ENCODE results near the gene NRF1.
"Not testable (repeated sequence)": the region's sequence is repeated elsewhere in the genome, so short reads cannot be mapped to it uniquely, and the experiment has no call there.

The NRF1 gene

GRCh38 chr7:129649128-129649690, 37.7 kb downstream of the NRF1 start:
- DNase-seq, result no peak

DNA sequence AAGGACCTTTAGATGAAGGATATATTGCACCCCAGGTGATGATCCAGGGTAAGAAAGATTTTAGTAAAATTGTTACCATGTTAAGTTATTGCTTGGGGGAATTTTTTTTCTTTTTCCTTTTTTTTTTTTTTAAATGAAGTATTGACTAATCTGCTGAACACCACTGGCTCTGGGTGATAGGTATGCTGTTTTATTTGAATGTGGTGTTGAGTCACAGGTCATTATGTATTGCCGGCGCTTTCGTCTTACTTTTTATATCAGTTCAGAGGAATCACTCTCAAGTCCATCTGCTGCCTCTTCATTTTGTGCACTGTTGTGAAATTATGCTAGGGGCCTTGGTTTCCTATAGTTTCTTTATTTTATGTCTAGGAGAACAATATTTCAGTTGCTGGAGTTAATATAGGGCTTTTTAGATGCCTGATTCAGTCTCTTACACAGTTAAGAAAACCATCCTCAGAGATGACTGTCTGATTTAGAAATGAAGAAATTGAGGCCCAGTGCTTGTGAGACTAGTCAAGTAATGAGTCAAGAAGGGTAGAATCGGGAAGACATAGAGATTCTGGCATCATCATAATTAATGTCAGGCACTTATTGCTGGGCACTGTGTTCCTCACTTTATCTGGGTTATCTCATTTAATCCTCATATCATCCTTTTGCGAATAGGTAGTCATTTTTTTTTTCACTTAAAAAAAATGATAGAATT, 38.7 kb downstream of the NRF1 start:
- no peak for DNase-seq

DNA sequence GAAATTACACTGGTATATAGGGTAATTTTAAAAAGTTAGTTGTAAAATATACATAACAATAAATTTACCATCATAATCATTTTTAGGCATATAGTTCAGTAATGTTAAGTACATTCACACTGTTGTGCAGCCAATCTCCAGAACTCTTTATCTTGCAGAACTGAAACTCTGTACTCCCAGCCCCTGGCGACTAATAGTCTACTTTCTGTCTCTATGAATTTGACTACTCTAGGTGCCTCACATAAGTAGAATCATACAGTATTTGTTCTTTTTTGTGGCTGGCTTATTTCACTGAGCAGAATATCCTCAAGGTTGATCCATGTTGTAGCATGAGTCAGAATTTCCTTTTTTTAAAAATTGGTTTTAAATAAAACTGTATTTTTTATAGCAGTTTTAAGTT, 41.4 kb downstream of the NRF1 start:
- no peak for DNase-seq

GRCh38 chr7:129655811-129656210, 44.3 kb downstream of the NRF1 start:
- DNase-seq, result no peak

GRCh38 chr7:129657363-129657762, 45.8 kb downstream of the NRF1 start:
- DNase-seq, result no peak

DNA sequence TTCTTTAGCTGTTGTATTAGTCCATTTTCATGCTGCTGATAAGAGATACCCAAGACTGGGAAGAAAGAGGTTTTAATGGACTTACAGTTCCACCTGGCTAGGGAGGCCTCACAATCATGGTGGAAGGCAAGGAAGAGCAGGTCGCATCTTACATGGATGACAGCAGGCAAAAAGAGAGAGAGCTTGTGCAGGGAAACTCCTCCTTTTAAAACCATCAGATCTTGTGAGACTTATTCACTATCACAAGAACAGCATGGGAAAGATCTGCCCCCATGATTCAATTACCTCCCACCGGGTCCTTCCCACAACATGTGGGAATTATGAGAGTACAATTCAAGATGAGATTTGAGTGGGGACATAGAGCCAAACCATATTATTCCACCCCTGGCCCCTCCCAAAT, 48.4 kb downstream of the NRF1 start:
- not testable (repeated sequence) for DNase-seq

DNA sequence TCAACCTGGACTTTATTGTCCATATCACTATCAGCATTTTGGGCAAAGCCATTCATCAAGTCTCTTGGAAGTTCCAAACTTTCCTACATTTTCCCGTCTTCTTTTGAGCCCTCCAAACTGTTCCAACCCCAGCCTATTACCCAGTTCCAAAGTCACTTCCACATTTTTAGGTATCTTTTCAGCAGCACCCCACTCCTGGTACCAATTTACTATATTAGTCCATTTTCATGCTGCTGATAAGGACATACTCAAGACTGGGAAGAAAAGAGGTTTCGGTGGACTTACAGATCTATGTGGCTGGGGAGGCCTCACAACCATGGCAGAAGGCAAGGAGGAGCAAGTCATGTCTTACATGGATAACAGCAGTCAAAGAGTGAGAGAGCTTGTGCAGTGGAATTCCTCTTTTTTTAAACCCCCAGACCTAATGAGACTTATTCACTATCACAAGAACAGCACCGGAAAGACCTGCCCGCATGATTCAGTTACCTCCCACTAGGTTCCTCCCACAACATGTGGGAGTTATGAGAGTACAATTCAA, 50.2 kb downstream of the NRF1 start:
- no peak for DNase-seq

DNA sequence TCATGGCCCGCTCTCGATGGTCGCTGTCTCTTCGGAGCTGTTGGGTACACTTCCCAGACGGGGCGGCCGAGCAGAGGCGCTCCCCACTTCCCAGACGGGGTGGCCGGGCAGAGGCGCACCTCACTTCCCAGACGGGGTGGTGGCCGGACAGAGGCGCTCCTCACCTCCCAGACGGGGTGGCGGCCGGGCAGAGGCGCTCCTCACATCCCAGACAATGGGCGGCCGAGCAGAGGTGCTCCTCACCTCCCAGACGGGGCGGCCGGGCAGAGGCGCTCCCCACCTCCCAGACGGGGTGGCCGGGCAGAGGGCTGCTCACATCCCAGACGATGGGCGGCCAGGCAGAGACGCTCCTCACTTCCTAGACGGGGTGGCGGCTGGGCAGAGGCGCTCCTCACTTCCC, 51.7 kb downstream of the NRF1 start:
- DNase-seq, result not testable (repeated sequence)

- no peak for DNase-seq
These were observed 52.8 kb downstream of the NRF1 start for GRCh38 chr7:129664029-129665012.

- no peak for DNase-seq
These were observed 53.5 kb downstream of the NRF1 start for GRCh38 chr7:129665013-129665401.

DNA sequence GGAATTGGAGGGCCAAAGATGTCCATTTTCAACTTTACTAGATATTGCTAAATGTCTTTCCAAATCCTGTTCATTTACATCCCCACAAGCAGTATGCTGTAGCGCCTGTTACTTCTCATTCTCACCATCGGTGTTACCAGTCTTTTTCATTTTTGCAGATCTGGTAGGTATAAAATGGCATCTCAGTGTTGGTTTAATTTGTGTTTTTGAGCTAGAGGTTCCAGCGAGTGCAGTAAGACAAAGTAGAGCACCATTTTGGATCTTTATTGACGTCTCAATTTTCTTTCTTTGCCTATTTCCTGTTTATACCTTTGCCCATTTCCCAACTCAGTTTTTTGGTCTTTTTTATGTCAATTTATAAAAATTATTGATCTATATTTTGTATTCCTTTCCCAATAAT, 55.6 kb downstream of the NRF1 start:
- no peak for DNase-seq

DNA sequence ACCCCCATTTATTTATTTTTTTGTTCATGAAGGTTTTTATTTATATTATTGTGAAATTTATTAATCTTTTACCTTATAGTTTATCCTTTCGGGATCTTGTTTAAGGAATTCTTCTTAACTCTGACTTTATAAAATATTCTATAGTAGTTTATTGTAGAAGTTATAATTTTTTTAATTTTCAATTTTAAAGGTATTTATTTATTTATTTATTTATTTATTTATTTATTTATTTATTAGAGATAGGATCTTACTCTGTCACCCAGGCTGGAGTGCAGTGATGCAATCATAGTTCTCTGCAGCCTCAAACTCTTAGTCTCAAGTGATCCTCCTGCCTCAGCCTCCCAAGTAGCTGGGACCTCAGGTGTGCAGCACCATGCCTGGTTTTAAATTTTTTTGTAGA, 56.0 kb downstream of the NRF1 start:
- DNase-seq, result no peak

- no peak for DNase-seq
These were observed 58.4 kb downstream of the NRF1 start for GRCh38 chr7:129669901-129670300.

DNA sequence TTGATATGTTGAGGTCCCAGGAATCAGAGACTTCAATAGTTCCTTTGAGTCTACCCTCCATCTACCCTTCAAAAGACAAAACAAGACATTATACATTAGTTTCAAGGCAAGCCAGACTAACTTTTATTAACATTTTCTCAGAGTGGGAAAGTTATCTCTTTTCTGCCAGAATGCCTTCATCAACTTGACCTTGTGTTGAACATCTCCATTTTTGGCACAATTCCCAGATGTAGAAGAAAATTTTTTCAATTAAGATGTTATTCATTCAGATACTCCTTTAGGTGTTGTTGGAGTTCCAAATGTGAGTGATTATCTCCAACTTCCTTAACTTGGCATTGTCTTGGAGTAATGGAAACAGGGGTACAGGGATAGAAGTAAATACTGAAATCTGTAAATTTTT, 59.1 kb downstream of the NRF1 start:
- DNase-seq, result no peak

GRCh38 chr7:129671266-129671665, 59.7 kb downstream of the NRF1 start:
- no peak for DNase-seq

DNA sequence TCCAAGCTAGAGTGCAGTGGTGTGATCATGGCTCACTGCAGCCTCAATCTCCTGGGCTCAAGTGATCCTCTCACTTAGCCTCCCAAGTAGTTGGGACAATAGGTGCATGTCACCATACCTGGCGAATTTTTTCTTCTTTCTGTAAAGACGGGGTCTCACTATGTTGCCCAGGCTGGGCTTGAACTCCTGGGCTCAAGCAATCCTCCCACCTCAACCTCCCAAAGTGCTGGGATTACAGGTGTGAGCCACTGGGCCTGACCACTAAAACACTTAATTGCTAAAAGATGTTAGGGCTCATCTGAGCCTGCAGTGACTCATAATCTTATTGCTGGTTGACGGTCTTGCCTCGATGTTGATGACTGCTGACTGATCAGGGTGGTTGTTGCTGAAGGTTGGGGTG, 63.0 kb downstream of the NRF1 start:
- DNase-seq, result not testable (repeated sequence)

DNA sequence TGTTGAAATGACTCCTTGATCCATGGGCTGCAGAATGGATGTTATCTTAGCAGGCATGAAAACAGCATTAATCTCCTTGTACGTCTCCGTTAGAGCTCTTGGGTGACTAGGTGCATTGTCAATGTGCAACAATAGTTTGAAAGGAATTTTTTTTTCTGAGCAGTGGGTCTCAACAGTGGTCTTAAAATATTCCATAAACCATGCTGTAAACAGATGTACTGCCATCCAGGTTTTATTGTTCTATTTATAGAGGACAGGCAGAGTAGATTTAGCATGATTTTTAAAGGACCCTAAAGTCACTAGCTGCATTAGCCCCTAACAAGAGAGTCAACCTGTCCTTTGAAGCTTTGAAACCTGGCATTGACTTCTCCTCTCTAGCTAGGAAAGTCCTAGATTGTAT, 64.0 kb downstream of the NRF1 start:
- no peak for DNase-seq

GRCh38 chr7:129676017-129676897, 64.7 kb downstream of the NRF1 start:
- DNase-seq, result no peak

DNA sequence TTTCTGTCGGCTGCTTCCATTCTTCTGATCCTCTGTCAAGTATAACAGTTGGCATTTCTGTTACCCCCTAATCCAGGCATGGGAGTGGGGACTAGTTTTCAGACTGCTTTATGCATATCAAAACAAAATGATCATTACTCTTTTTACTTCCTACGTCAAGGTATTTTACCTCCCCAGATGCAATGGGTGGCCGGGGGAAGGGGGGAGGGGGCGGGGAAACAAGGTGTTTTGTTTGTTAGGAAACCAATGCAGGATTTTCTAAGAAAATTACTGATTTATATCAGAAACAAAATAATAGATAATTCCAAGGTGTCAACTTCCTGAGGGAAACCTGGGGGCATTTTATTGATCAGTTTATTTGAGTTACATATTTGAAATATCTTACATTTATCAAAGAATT, 66.3 kb downstream of the NRF1 start:
- no peak for DNase-seq

- no peak for DNase-seq
These were observed 67.1 kb downstream of the NRF1 start for GRCh38 chr7:129678606-129679005.

- no peak for DNase-seq
These were observed 68.9 kb downstream of the NRF1 start for GRCh38 chr7:129680400-129680799.

GRCh38 chr7:129684777-129685176, 73.3 kb downstream of the NRF1 start:
- no peak for DNase-seq

DNA sequence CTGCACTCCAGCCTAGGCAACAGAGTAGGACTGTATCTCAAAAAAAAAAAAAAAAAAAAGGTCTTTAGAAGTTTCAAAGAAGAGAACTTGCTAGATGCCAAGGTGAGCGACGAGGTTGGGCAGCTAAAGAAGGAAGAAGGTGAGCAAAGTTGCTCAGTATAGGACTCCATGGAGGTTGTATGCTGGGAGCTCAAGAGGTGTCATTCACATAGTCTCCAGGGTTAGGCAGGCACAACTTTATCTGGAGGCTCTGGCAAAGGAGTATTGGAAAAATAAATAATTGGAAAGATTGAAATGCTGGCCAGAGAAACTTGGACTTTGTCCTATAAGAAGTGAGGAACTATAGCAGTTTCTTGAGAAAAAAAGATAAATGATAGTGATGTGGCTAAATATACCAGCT, 74.5 kb downstream of the NRF1 start:
- DNase-seq, result no peak
